Left renal pelvis (tissue), 4 donors: ENCODE measurements around the gene NR4A2. TPM values are rescaled to one million over a fixed set of nuclear protein-coding genes. Genes with fewer than 3 reads are reported as not detected.

ENCODE experiments used
- DNase-seq, 4 donors: peaks; one replicate each; pipeline ENCODE4 v3.0.0-alpha.2; 2013; ENCODE audit warnings: low read depth in 4 of 4, low spot score in 3 of 4
- polyA plus RNA-seq, 4 donors: library from polyadenylated mRNA; unstranded; fragments of 120-200 nt; gene quantifications; one replicate each; pipeline ENCODE4 v1.2.1, GENCODE V29; 2013; ENCODE audit not compliant: insufficient read length in 4 of 4

The NR4A2 gene
- polyA plus RNA-seq, 4 donors = 0.58 to 4.4 (median 1.9) TPM

DNA sequence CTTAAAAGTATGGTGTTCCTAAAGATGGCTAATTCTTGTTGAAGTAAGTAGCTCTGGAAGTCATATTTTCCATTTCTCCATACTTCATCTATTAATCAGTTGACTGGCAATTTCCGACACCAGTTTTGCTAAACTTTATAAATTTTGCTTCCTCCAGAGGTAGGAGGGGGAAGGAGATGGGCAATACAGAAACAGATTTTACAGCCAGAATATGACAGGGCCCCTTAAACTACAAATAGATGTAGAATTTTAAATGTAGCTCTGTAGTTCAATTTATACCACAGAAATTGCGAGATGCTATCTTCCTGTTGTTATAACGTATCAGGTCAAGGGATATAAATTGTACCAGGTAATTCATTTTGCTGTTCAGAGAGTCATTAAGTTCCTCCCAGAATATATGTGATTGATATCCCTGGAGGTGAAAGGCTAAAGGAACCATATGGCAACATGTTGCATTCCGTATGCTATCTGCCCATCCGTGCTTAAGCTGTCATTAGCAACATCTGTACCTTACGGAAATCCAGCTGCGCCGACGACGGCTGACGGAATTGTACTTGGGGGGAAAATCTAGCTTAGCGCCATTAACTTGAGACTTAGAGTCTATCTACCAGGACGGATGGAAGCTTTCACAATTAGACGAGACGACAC lies 8.4 kb upstream of the NR4A2 start:
- DNase-seq = no peak

GRCh38 chr2:156340377-156340776 lies 7.9 kb upstream of the NR4A2 start:
- DNase-seq = no peak

GRCh38 chr2:156339865-156340264 lies 7.3 kb upstream of the NR4A2 start:
- DNase-seq = no peak

DNA sequence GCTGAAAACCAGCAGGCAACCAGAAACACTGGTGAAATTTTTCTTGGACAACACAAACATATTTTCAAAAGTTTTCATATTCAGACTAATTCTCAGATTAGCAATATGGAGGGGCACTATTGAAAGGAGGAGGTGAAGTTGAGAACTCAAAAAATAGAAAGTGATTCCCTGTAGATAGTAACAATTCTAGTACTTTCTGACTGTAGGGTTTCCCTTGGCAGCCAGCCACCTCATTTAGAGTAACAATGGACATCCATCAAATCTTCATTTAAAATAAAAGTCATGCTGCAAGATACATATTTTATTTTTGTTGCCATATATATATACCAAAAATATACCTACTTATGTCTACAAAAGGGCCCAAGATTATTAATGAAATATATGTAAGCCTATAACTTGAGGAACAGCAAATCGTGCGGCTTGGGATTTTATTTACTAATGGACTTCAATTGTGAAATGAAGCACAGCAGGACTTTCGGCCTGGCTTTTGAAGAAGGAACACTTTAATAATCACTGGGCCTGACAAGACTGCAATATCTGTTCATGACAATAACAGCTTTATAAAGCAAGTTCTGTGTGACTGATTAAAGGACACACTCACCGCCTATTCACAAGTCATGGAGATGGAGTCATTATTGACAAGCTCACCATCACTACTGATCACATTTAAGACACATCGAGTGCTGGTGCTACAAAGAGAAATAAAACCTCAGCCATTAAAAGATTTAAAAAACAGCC lies 6.8 kb upstream of the NR4A2 start:
- no peak for DNase-seq

- DNase-seq = no peak
These were observed 6.1 kb upstream of the NR4A2 start for GRCh38 chr2:156338578-156338977.

- DNase-seq = no peak
These were observed 2.3 kb upstream of the NR4A2 start for GRCh38 chr2:156334496-156335478.

DNA sequence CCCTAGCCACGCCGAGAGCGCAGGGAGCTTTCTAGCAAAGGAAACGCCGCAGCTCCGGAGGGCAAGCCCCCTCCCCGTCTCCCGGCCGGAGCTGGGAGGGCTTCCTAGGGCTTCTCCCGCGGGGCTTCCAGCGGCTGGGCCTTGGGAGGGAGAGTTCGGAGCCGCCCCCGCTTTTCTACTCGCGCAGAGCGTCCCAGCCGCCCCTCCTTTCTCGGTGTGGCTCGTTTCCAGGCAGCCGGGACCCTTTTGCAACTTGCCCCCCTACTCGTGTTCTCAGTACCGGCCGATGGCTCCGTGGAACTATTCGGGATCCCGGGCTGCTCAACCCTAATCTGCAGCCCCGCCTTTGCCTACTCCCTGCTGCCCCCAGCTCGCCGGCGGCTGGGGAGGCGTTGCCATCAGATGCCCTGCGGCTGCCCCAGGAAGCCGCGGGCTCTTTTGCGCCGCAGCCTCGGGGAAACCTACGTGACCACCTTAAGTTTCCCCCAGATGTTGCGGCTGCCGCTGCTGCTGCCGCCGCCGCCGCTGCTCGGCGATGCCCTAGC lies 1.5 kb upstream of the NR4A2 start:
- no peak for DNase-seq

DNA sequence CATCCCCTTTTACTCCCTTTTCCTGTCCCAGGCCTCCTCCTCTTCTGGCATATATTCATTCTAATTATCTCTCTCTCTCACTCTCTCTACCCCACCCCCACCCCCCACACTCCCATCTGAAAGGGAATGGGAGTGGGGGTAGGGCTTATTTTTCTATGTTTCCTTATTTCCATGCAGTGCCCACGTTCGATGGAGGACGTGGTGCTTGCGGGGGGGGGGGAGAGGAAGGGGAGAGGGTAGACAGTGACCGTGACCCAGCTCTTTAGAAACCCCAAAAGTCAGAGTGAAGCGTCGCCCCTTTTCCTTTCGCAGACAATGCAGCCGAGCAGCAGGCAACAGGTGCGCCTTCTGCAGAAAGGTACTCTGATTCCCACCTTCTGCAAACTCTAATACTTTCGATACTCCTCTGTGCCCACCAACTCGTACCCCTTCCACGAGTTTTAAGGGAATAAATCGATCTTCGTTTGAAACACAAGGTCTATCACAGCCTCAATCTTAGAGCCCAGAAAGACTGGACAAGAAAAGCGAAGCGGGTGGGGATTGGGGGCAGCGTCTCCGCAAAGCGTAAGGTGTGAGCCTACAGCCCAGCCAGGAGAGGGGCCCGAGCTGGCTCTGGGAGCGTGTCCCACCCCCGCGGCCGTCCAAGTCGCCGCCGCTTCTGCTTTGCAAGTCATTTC lies 891 bp upstream of the NR4A2 start:
- no peak for DNase-seq

- no peak for DNase-seq
These were observed 312 bp downstream of the NR4A2 start for GRCh38 chr2:156332284-156332533.

GRCh38 chr2:156331572-156332283 lies 793 bp downstream of the NR4A2 start:
- DNase-seq = no peak

DNA sequence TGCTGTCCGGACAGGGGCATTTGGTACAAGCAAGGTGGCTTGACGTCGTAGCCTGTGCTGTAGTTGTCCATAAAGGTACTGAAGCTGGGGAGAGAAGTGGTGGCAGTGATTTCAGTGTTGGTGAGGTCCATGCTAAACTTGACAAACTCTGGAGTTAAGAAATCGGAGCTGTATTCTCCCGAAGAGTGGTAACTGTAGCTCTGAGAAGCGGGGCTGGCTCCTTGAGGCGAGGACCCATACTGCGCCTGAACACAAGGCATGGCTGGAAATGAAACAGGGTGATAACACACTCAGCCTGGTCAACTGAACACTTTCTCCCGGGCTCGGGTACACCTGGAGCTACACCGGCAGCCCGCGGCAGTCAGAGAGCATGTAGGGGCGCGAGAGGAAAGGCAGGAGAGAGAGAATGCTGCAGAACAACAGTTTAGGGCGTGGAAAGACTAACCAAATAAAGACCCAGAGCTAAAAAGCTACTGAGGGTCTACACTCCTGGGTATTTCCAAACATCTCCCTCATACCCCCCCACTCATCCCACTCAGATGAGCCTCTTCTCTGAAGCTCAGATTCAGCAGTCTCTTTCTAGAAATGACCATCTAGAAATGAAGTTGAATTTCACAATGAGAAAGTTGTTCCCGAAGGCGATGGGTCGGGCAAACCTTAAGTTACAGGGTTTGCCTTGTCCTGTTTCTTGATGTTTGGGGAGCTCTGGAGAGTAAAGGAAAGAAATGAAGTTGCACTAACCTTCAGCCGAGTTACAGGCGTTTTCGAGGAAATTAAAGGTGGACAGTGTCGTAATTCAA lies 2.4 kb downstream of the NR4A2 start:
- no peak for DNase-seq

- no peak for DNase-seq
These were observed 3.2 kb downstream of the NR4A2 start for GRCh38 chr2:156329031-156329926.

DNA sequence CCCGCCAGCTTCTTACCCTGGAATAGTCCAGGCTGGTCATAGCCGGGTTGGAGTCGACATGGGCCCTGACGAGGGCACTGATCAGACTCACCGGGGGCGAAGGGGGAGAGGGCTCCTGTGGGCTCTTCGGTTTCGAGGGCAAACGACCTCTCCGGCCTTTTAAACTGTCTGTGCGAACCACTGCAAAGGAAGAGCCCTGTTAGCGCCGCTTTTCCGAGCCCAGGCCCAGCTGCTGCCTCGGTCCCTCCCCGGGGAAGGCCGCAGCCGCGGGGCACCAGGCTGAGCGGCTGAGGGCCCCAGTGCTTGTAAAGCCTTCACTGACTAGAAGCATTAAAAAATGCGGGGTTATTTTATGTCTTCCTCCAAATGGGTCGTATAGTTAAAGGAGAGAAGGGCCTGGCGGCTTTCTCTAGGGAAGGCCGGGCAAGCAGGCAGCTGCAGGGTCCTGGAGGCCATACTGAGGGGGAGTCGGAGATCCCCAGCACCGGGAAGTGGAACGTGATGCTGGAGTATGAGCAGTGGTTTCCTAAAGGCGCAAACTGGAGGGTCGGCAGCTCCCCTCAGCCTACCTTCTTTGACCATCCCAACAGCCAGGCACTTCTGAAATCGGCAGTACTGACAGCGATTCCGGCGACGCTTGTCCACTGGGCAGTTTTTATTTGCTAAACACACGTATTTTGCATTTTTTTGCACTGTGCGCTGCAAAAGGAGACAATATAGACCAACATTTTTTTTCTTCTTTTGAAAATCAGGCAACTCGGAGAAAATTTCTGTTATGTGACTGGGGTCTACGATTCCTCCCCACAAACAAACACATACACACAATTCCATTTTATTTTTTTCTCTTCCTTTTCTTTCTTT lies 4.5 kb downstream of the NR4A2 start:
- DNase-seq = no peak

GRCh38 chr2:156326526-156327095 lies 5.9 kb downstream of the NR4A2 start:
- DNase-seq = no peak

DNA sequence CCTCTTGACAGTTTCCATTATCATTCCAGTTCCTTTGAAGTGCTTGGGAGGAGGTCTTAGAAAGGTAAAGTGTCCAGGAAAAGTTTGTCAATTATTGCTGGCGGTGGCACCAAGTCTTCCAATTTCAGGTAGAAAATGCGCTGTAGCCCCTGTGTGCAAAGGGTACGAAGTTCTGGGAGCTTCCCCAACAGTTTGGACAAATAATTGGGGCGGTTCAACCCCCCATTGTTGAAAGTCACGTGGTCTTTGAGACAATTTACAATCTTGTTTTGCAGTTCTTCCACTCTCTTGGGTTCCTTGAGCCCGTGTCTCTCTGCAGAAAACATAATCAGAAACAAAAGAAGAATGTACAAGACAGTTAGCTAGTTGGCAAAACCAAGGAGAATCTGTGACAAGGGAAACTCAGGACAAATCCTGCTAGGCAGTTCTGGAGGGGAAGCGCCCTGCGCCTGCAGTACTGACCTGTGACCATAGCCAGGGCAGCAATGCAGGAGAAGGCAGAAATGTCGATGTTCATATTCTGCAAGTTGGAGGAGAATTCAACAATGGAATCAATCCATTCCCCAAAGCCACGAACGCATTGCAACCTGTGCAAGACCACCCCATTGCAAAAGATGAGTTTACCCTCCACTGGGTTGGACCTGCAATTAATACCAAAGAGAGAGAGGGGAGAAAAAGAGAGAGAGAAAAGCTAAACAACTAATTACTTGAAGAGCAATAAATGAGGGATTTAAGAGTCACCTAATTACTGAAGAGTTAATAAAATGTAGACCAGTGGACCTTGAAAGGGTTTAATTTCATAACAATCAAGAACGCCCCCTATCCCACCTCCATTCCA lies 6.6 kb downstream of the NR4A2 start:
- no peak for DNase-seq

DNA sequence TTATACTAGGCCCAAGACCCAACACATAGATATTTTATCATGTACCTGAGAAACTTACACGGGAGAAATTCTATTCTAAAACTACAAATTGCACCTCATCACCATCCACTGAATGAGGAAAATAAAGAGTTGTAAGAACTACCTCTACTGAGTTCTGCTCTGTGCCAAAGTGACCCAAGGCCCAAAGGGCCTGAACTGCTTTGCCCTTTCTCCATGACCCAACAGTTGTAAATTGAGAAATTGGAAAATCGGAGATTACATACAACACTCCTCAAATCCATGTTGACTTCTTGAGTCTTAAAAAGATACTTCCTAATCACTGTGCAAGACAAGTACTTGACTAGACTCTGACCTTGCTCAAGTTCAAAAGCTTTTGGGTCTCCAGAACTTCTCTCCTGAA lies 8.8 kb downstream of the NR4A2 start:
- no peak for DNase-seq
